ENCODE measurements around the gene SKAP1.
"Not testable (repeated sequence)": the region's sequence is repeated elsewhere in the genome, so short reads cannot be mapped to it uniquely, and the experiment has no call there.

SKAP1 gene

GRCh38 chr17:48352630-48353029 lies 77.4 kb downstream of the SKAP1 start:
- TF ChIP-seq CTCF (IDR thresholded peaks at IDR 0.05; ENCODE audit: insufficient read depth, low read depth, low read length, missing control alignments): no peak
- no peak overlapping the region for H3K4me3 ChIP-seq (ENCODE audit: low read depth, low read length)
- no peak for DNase-seq (ENCODE audit: low read depth)

- no peak overlapping the region for H3K4me3 ChIP-seq (ENCODE audit: low read depth, low read length)
- TF ChIP-seq CTCF (IDR thresholded peaks at IDR 0.05; ENCODE audit: insufficient read depth, low read depth, low read length, missing control alignments): peak; percentile 43
- DNase-seq (ENCODE audit: low read depth): peak; percentile 36
Measured at GRCh38 chr17:48351911-48352332, 78.1 kb downstream of the SKAP1 start.

- no peak overlapping the region for H3K4me3 ChIP-seq (ENCODE audit: low read depth, low read length)
- TF ChIP-seq CTCF (IDR thresholded peaks at IDR 0.05; ENCODE audit: insufficient read depth, low read depth, low read length, missing control alignments): no peak
- no peak for DNase-seq (ENCODE audit: low read depth)
Measured at GRCh38 chr17:48348352-48348751, 81.7 kb downstream of the SKAP1 start.

- no peak for DNase-seq (ENCODE audit: low read depth)
- H3K4me3 ChIP-seq (ENCODE audit: low read depth, low read length): no peak overlapping the region
- no peak for TF ChIP-seq CTCF (IDR thresholded peaks at IDR 0.05; ENCODE audit: insufficient read depth, low read depth, low read length, missing control alignments)
Measured at GRCh38 chr17:48347177-48347576, 82.8 kb downstream of the SKAP1 start.

DNA sequence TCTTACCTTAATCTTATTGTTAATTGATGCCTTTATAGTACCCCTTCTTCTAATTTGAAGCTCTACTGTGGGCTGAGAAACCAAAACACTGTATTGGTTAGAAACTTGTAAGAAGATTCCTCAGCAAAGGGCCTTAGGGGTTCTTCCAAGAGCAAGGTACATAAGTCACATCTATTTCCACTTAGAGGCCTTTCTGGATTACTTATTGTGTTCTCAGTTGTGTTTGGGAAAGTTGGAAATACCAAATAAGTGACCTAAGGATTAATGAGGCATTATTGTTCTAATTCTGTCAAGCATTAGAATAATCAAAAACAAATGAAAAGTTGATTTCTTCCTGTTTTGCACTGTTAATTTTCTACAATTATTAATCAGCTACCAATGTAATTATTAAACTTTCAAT lies 85.8 kb downstream of the SKAP1 start:
- DNase-seq (ENCODE audit: low read depth): no peak
- no peak for TF ChIP-seq CTCF (IDR thresholded peaks at IDR 0.05; ENCODE audit: insufficient read depth, low read depth, low read length, missing control alignments)
- H3K4me3 ChIP-seq (ENCODE audit: low read depth, low read length): no peak overlapping the region

- TF ChIP-seq CTCF (IDR thresholded peaks at IDR 0.05; ENCODE audit: insufficient read depth, low read depth, low read length, missing control alignments): no peak
- no peak overlapping the region for H3K4me3 ChIP-seq (ENCODE audit: low read depth, low read length)
- DNase-seq (ENCODE audit: low read depth): no peak
Measured at GRCh38 chr17:48340916-48341315, 89.1 kb downstream of the SKAP1 start.

DNA sequence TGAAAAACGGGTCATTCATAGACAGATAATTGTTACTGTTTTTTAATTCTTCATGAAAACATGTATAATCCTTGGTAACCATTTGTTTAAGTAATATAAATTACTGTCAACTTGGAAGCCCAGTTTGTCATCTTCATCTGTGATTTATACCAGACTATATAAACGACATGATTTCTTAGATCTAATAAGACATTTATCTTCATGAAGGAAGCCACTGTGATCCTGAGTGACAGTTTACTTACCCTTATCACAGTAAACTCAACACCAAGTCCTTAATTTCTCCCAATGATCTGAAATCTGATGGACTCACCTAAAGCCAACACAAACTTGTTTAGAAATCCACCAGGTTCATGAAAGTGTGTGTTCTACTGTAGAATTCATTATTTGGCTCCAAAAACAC lies 91.3 kb downstream of the SKAP1 start:
- TF ChIP-seq CTCF (IDR thresholded peaks at IDR 0.05; ENCODE audit: insufficient read depth, low read depth, low read length, missing control alignments): no peak
- DNase-seq (ENCODE audit: low read depth): no peak
- no peak overlapping the region for H3K4me3 ChIP-seq (ENCODE audit: low read depth, low read length)

- DNase-seq (ENCODE audit: low read depth); H3K4me3 ChIP-seq (ENCODE audit: low read depth, low read length): not testable (repeated sequence)
Measured at GRCh38 chr17:48337903-48338302, 92.1 kb downstream of the SKAP1 start.
